ENCODE measurements around the gene CYTH3. TPM values are rescaled to one million over a fixed set of nuclear protein-coding genes. Genes with fewer than 3 reads are reported as not detected.
"Not testable (repeated sequence)": the region's sequence is repeated elsewhere in the genome, so short reads cannot be mapped to it uniquely, and the experiment has no call there.

The CYTH3 gene
- total and polyA plus RNA-seq, 8 donors, result 3.4 to 12.5 (median 4.5) TPM

DNA sequence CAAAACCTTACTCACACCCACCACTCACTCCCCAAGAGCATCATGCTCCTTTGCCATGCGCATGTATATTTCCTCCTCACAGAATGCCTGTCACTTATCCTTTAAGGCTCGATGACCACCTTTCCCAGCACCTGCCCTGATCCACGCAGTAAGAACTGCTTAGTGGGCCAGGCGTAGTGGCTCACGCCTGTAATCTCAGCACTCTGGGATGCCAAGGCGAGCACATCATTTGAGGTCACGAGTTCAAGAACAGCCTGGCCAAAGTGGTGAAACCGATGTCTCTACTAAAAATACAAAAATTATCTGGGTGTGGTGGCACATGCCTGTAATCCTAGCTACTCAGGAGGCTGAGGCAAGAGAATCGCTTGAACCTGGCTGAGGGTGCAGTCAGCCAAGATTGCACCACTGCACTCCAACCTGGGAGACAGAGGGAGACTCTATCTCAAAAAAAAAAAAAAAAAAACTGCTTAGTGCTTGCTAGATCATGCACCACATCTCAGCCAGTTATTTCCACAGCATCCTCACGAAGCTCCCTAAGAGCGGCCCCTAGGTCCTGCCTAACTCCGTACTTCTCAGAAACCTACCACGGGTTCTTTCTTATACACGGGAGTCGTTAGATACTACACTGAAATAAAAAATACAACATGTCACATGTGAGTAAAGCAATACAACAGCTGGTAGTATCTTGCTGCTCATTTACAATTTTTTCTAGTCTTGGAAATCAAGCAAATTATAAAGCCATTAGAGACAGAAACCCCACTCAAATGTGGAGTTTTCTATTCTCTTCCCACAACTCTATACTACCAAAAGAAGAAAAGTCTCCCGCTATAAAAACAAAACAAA lies 37.2 kb downstream of the CYTH3 start:
- H3K36me3 ChIP-seq, result no peaks in the 10 kb centered on the region
- H3K4me3 ChIP-seq, result no peak overlapping the region
- TF ChIP-seq CTCF (IDR thresholded peaks at IDR 0.05), result no peak
- no peaks in the 10 kb centered on the region for H3K27me3 ChIP-seq
- 92 to 95% methylated on average over 16 of the region's 16 CpGs for WGBS, 2 donors
- H3K9me3 ChIP-seq, result no peaks in the 10 kb centered on the region
- DNase-seq (no peak), FAIRE-seq (no peak), ATAC-seq (no peak)
- intact Hi-C loops (cut with DNase I), result no loop called here
- H3K27ac ChIP-seq, result no peak overlapping the region
- H3K4me1 ChIP-seq, result peaks cover 0 to 3% (median 0%) of the 10 kb centered on the region in 3 donors

- no peak for TF ChIP-seq CTCF (IDR thresholded peaks at IDR 0.05)
- H3K4me1 ChIP-seq, result peaks cover 0 to 3% (median 0%) of the 10 kb centered on the region in 3 donors
Measured at GRCh38 chr7:6234384-6234783, 38.0 kb downstream of the CYTH3 start.

DNA sequence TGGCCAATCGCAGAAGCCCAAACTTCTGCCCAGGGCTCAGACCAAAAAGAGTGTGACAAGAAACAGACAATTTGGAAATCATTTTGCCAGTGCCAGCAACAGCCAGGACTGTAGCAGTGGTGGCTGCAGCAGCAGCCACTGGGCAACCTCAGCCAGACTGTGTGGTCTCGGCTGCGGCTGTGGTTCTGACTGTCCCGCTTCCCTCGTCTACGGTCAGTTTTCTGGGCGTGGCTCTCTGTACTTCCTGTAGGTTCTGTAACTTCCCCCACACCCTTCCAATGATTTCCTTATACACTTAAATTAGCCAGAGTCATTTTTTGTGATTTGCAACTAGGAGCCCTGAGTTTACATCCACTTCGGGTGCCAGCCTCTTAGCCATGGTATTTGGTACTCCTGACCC lies 39.9 kb downstream of the CYTH3 start:
- ATAC-seq (peak in 2 of 4 donors; percentile 54 to 62), DNase-seq (no peak), FAIRE-seq (no peak)
- intact Hi-C loops (cut with DNase I), result no loop called here
- Histone ChIP-seq H3K27me3 (no peaks in the 10 kb centered on the region), H3K27ac (no peak overlapping the region), H3K9me3 (no peaks in the 10 kb centered on the region), H3K4me3 (no peak overlapping the region), H3K4me1 (peaks cover 0 to 5% (median 0%) of the 10 kb centered on the region in 3 donors), H3K36me3 (no peaks in the 10 kb centered on the region)
- WGBS, 2 donors, result 85% methylated on average over 8 of the region's 8 CpGs
- no peak for TF ChIP-seq CTCF (IDR thresholded peaks at IDR 0.05)

More at GRCh38 chr7:6234384-6234783, 38.0 kb downstream of the CYTH3 start:
- no peak for FAIRE-seq
- intact Hi-C loops (cut with DNase I), result no loop called here
- Histone ChIP-seq H3K36me3 (no peaks in the 10 kb centered on the region), H3K27ac (no peak overlapping the region), H3K4me3 (no peak overlapping the region), H3K27me3 (no peaks in the 10 kb centered on the region), H3K9me3 (no peaks in the 10 kb centered on the region)
- no peak for DNase-seq
- ATAC-seq, result no peak
- WGBS, 2 donors, result 86 to 92% methylated on average over 6 of the region's 6 CpGs

- H3K4me3 ChIP-seq, result no peak overlapping the region
- no peak for TF ChIP-seq CTCF (IDR thresholded peaks at IDR 0.05)
- intact Hi-C loops (cut with DNase I), result no loop called here
- 78 to 88% methylated on average over 3 of the region's 3 CpGs for WGBS, 2 donors
- ATAC-seq, result no peak
- DNase-seq, result no peak
- no peaks in the 10 kb centered on the region for H3K36me3 ChIP-seq
- peaks cover 0 to 5% (median 0%) of the 10 kb centered on the region in 3 donors for H3K4me1 ChIP-seq
- no peak for FAIRE-seq
- no peaks in the 10 kb centered on the region for H3K27me3 ChIP-seq
- H3K27ac ChIP-seq, result no peak overlapping the region
- H3K9me3 ChIP-seq, result no peaks in the 10 kb centered on the region
Measured at GRCh38 chr7:6232116-6232515, 40.3 kb downstream of the CYTH3 start.

DNA sequence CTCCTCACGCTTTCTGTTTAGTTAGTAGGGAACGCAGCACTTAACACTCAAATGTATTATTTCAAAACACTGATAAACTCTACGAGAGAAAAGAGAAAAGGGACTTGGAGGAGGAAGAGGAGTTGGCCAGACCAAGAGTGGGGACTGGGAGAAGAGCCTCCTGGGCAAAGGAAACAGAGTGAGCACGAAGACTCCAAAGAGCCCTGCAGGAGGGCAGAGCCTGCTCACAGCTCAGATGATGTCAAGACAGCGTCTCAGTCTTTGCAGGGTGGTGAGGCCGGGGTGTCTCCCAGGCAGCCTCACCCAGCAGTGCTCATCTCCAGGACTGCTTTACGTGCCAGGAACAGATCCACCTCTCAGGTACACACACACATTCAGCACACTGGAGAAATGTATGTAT lies 41.2 kb downstream of the CYTH3 start:
- no peaks in the 10 kb centered on the region for H3K36me3 ChIP-seq
- H3K27ac ChIP-seq, result no peak overlapping the region
- no peaks in the 10 kb centered on the region for H3K27me3 ChIP-seq
- peaks cover 0 to 5% (median 0%) of the 10 kb centered on the region in 3 donors for H3K4me1 ChIP-seq
- intact Hi-C loops (cut with DNase I), result no loop called here
- no peak for FAIRE-seq
- ATAC-seq, result no peak
- no peaks in the 10 kb centered on the region for H3K9me3 ChIP-seq
- TF ChIP-seq CTCF (IDR thresholded peaks at IDR 0.05), result no peak
- 80 to 87% methylated on average over 7 of the region's 7 CpGs for WGBS, 2 donors
- H3K4me3 ChIP-seq, result no peak overlapping the region
- DNase-seq, result no peak

- H3K9me3 ChIP-seq; H3K27ac ChIP-seq; intact Hi-C loops (cut with DNase I); H3K4me3 ChIP-seq; H3K4me1 ChIP-seq; H3K36me3 ChIP-seq; FAIRE-seq; ATAC-seq; DNase-seq; H3K27me3 ChIP-seq: not testable (repeated sequence)
- 81 to 84% methylated on average over 7 to 9 of the region's 9 CpGs for WGBS, 2 donors
Measured at GRCh38 chr7:6229284-6229683, 43.1 kb downstream of the CYTH3 start.
